GM12878 (cell line): ENCODE measurements around the gene DGKE. TPM values are rescaled to one million over a fixed set of nuclear protein-coding genes. Genes with fewer than 3 reads are reported as not detected.
A peak's percentile ranks its signal among the peaks of the same experiment; 100 is the strongest.

ENCODE experiments used
- ATAC-seq: fragments of 200-7000 bp; cut with Tn5 transposase; 3 replicates; pipeline ENCODE4 v1.9.1; 2020; ENCODE audit warnings: mild to moderate bottlenecking, moderate library complexity
- BruUV-seq: library from RNA; stranded (reverse); fragments of 400-500 nt; replicated peaks from 2 replicates; lab custom pipeline; 2021; lab: Mats Ljungman, UMichigan
- CTCF ChIA-PET: fragments of 300-600 bp; sonication (Branson Sonifier 250); formaldehyde crosslinking; extraction: SDS; loops from one replicate; lab custom pipeline; 2021; ENCODE audit warnings: inconsistent platforms; lab: Yijun Ruan, JAX
- POLR2A ChIA-PET: fragments of 350-600 bp; formaldehyde crosslinking; extraction: SDS; loops from one replicate; lab custom pipeline; 2021; ENCODE audit warnings: inconsistent platforms; lab: Charles Lee
- RAD21 ChIA-PET: fragments of 300-600 bp; sonication (Branson Sonifier 250); formaldehyde crosslinking; loops from one replicate; lab custom pipeline; 2023; ENCODE audit warnings: antibody characterized with exemption; ENCODE audit not compliant: unreplicated experiment; lab: Charles Lee
- SMC1A ChIA-PET: fragments of 300-600 bp; sonication (Branson Sonifier 250); formaldehyde crosslinking; loops from one replicate; lab custom pipeline; 2023; ENCODE audit not compliant: unreplicated experiment, uncharacterized antibody; lab: Charles Lee
- DNase-seq: peaks from one replicate; pipeline ENCODE4 v3.0.0-alpha.2; 2011; ENCODE audit warnings: low read depth, low spot score
- FAIRE-seq: peaks from 3 replicates; lab custom pipeline; 2011; peaks lifted over from hg19 to GRCh38; lab: Jason Lieb, UNC
- H2AFZ ChIP-seq: 2 replicates; pipeline ENCODE4 v1.6.0; 2011; ENCODE audit warnings: low read depth, low read length, control low read depth; ENCODE audit not compliant: control insufficient read depth
- H3K27ac ChIP-seq: 2 replicates; pipeline ENCODE4 v1.5.1; 2011; ENCODE audit warnings: control low read depth; ENCODE audit not compliant: control insufficient read depth, insufficient read depth
- H3K27me3 ChIP-seq, 2 experiments: replicated peaks in 1 of 2; 2 replicates each; pipeline versions ENCODE4 v1.6.0 to v1.6.1; 2011; ENCODE audit warnings: low read length in 1 of 2; ENCODE audit not compliant: control insufficient read depth in 2 of 2, insufficient read depth in 2 of 2
- H3K36me3 ChIP-seq, 2 experiments: 2 replicates each; pipeline ENCODE4 v1.5.1; 2011; ENCODE audit warnings: low read length in 1 of 2; ENCODE audit not compliant: control insufficient read depth in 2 of 2, insufficient read depth in 2 of 2
- H3K4me1 ChIP-seq: 2 replicates; pipeline ENCODE4 v1.6.1; 2011; ENCODE audit warnings: mild to moderate bottlenecking, low read length, moderate library complexity, mixed read lengths; ENCODE audit not compliant: control insufficient read depth, insufficient read depth
- H3K4me2 ChIP-seq: 2 replicates; pipeline ENCODE4 v1.6.0; 2011; ENCODE audit warnings: control low read depth; ENCODE audit not compliant: control insufficient read depth, insufficient read depth
- H3K4me3 ChIP-seq: fragments of 200-600 bp; sonication (generic); 2 replicates; pipeline ENCODE4 v1.5.1; 2016
- H3K79me2 ChIP-seq: 2 replicates; pipeline ENCODE4 v1.6.0; 2011; ENCODE audit warnings: low read length; ENCODE audit not compliant: control insufficient read depth, insufficient read depth
- H3K9ac ChIP-seq: 2 replicates; pipeline ENCODE4 v1.8.0; 2011; ENCODE audit warnings: low read length, control low read depth, mixed read lengths; ENCODE audit not compliant: control insufficient read depth, insufficient read depth
- H3K9me3 ChIP-seq: replicated peaks from 3 replicates; pipeline ENCODE4 v1.5.1; 2011; ENCODE audit warnings: mild to moderate bottlenecking, low read length; ENCODE audit not compliant: control insufficient read depth, insufficient read depth
- H4K20me1 ChIP-seq: 2 replicates; pipeline ENCODE4 v1.6.0; 2011; ENCODE audit not compliant: control insufficient read depth, insufficient read depth
- ATF2 ChIP-seq: IDR thresholded peaks from 2 replicates; pipeline ENCODE4 v1.6.1; 2012; ENCODE audit warnings: low read length, inconsistent platforms
- CHD1 ChIP-seq: IDR thresholded peaks from 2 replicates; pipeline ENCODE4 v1.6.1; 2012; ENCODE audit warnings: low read depth, low read length, improper control_type of control experiment
- CREM ChIP-seq: IDR thresholded peaks from 2 replicates; pipeline ENCODE4 v1.6.1; 2014; ENCODE audit warnings: antibody characterized with exemption, low read depth
- EP300 ChIP-seq, 2 experiments: fragments of 150-350 bp in 1 of 2; IDR thresholded peaks; 2 replicates each; pipeline ENCODE4 v1.6.1; 2011 to 2012; ENCODE audit warnings: low read depth in 2 of 2, low read length in 2 of 2, borderline replicate concordance in 1 of 2, improper control_type of control experiment in 1 of 2, inconsistent platforms in 1 of 2; ENCODE audit not compliant: control insufficient read depth in 1 of 2
- FOS ChIP-seq: IDR thresholded peaks from 3 replicates; pipeline ENCODE4 v1.6.1; 2011; ENCODE audit warnings: borderline replicate concordance; ENCODE audit not compliant: insufficient read length; ENCODE audit errors: extremely low read depth
- KAT2A ChIP-seq: conservative IDR thresholded peaks from 2 replicates; pipeline ENCODE4 v1.6.1; 2011; ENCODE audit warnings: low read depth, low read length; ENCODE audit not compliant: control insufficient read depth
- NFIC ChIP-seq: IDR thresholded peaks from 2 replicates; pipeline ENCODE4 v1.6.1; 2012; ENCODE audit warnings: low read depth, mild to moderate bottlenecking, inconsistent platforms, low read length, moderate library complexity
- POU2F2 ChIP-seq: IDR thresholded peaks from 3 replicates; pipeline ENCODE4 v1.6.1; 2011; ENCODE audit warnings: low read depth, mild to moderate bottlenecking, low read length, borderline replicate concordance
- RBBP5 ChIP-seq: fragments of 200-600 bp; sonication (generic); conservative IDR thresholded peaks from 2 replicates; pipeline ENCODE4 v1.6.1; 2016
- SKIL ChIP-seq: fragments of 450-650 bp; IDR thresholded peaks from 2 replicates; pipeline ENCODE4 v1.6.1; 2017; ENCODE audit warnings: mild to moderate bottlenecking, low read depth, inconsistent platforms; ENCODE audit not compliant: poor library complexity, severe bottlenecking
- SPI1 ChIP-seq: IDR thresholded peaks from 2 replicates; pipeline ENCODE4 v1.6.1; 2011; ENCODE audit warnings: low read depth, mild to moderate bottlenecking, low read length, moderate library complexity, borderline replicate concordance; ENCODE audit not compliant: insufficient read depth
- TARDBP ChIP-seq: IDR thresholded peaks from 2 replicates; pipeline ENCODE4 v1.6.1; 2016; ENCODE audit warnings: borderline replicate concordance
- ZBED1 ChIP-seq: IDR thresholded peaks from 2 replicates; pipeline ENCODE4 v1.6.1; 2016; ENCODE audit warnings: borderline replicate concordance
- ZNF384 ChIP-seq: IDR thresholded peaks from 2 replicates; pipeline ENCODE4 v1.6.1; 2012; ENCODE audit warnings: low read depth, mild to moderate bottlenecking, low read length, improper control_type of control experiment, borderline replicate concordance
- ZNF592 ChIP-seq: fragments of 450-650 bp; IDR thresholded peaks from 2 replicates; pipeline ENCODE4 v1.6.1; 2017; ENCODE audit warnings: mild to moderate bottlenecking, moderate library complexity
- WGBS: methylation state at CpG from one replicate; pipeline ENCODE4 v1.1.6; 2016; ENCODE audit warnings: low lambda C conversion rate; ENCODE audit not compliant: insufficient replicate concordance, insufficient coverage; ENCODE audit errors: missing lambda C conversion rate; 5-methylcytosine and 5-hydroxymethylcytosine counted together
- in situ Hi-C: fragments of 300-500 bp; cut with MboI; formaldehyde crosslinking; loops from 9 replicates; pipeline ENCODE4 v1.14.3; 2018; ENCODE audit warnings: mixed read lengths
- intact Hi-C: fragments of 100-400 bp; cut with micrococcal nuclease; formaldehyde crosslinking; loops from one replicate; pipeline ENCODE4 v1.14.2; 2022; ENCODE audit not compliant: unreplicated experiment
- polyA plus RNA-seq, 11 experiments: library from polyadenylated mRNA; depleted of rRNA in 4 of 11; unstranded in 6 of 11; stranded (reverse) in 5 of 11; fragments of >200 nt; fragmentation: Nextera tagmentation in 4 of 11; fragmentation: Illumina TruSeq in 1 of 11; extraction: Ambion mirVana in 4 of 11; extraction: Trizol in 1 of 11; gene quantifications; 1 replicate in 1 of 11; 2 replicates in 10 of 11; pipeline versions ENCODE4 v1.2.1 to v1.2.3, GENCODE V29; 2011 to 2016; ENCODE audit warnings: inconsistent platforms in 2 of 11, missing spikeins in 2 of 11, low read depth in 1 of 11
- total RNA-seq, 4 experiments: library from RNA; depleted of rRNA in 3 of 4; stranded (reverse); fragments of >200 nt in 3 of 4; fragmentation: Illumina TruSeq in 1 of 4; extraction: Trizol in 1 of 4; gene quantifications; 2 replicates each; pipeline versions ENCODE4 v1.2.1 to v1.2.3, GENCODE V29; 2013 to 2021

The DGKE gene
- total and polyA plus RNA-seq, 10 of the 15 experiments (the other 5 are each of a cell fraction or from before 2014, with no cell fraction given) = 2.8 to 18.0 (median 11.6) TPM

DNA sequence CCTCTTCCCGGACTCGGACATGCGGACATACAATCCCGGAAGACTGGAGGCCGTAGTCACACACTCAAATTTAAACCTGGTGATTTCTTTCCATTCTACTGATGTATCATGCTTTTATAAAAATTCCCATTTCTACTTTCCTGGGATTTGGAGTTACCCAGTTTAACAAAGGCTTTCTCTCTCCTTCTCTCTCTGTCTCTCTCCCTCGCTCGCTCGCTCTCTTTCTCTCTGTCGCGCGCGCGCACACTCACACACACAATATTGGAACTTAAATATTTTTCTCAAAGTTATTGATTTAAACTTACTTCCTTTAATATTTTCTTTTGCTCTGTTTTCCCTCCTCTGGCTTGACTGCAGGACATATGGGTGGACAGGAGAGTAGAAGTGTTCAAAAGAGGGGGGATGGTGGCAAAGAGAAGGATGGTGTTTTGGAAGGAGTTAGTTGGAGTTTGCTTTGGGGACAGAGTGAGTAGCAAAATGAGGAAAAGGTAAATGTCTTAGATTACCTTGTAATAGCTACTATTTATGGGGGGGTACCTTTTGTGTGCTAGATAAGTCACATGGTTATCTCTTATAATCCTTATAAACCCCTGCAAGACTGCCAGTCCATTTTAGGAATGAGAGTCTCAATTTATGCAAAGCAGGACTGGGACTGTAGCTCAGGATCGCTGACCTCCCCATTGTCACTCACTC is 80.8 kb downstream of the DGKE start:
- 2% methylated on average over 14 of the region's 14 CpGs for WGBS
- SMC1A ChIA-PET = interaction anchor here (1.0 to 1.7 kb wide), 6 partner anchors 54 to 95 kb away, joined by 3 to 8 read pairs (median 3); no protein-coding TSS in a partner anchor
- in situ Hi-C loops = no loop called here
- BruUV-seq = no TSS peak
- CTCF ChIA-PET = interaction anchor here (1.5 kb wide), 2 partner anchors 18 to 73 kb away, joined by 3 to 5 read pairs; no protein-coding TSS in a partner anchor
- Histone ChIP-seq H3K4me1 (peaks cover 12% of the 10 kb centered on the region), H3K36me3 (peaks cover 0 to 4% of the 10 kb centered on the region in 2 experiments; a peak in 1 of 4 replicates), H3K4me2 (peak overlapping the region; percentile 92), H2AFZ (peak overlapping the region; percentile 79), H3K27me3 (no peaks in the 10 kb centered on the region), H3K4me3 (peak overlapping the region; percentile 98), H3K9me3 (no peaks in the 10 kb centered on the region; the same call in 2 of the 3 replicates), H3K9ac (peak overlapping the region; percentile 79), H3K79me2 (peaks cover 53% of the 10 kb centered on the region), H3K27ac (peak overlapping the region; percentile 86), H4K20me1 (peaks cover 15% of the 10 kb centered on the region)
- POLR2A ChIA-PET = interaction anchor here (1.1 to 1.2 kb wide), 3 partner anchors 15 to 81 kb away, joined by 4 to 8 read pairs (median 4); partner anchors contain the start of genes C17orf67 and DGKE
- DNase-seq (no peak), FAIRE-seq (no peak), ATAC-seq (no peak)
- intact Hi-C loops = no loop called here
- RAD21 ChIA-PET = interaction anchor here (0.6 to 1.2 kb wide), 4 partner anchors 10 to 93 kb away, joined by 3 to 7 read pairs (median 6); no protein-coding TSS in a partner anchor
- TF ChIP-seq ZBED1 = no peak
- no peak for TF ChIP-seq FOS
- no peak for TF ChIP-seq EP300 (IDR thresholded peaks at IDR 0.05; ENCODE audit: borderline replicate concordance in 1 of 2, control insufficient read depth in 1 of 2, low read depth in 2 of 2, low read length in 2 of 2)
- 0 out of 2 replicates have a peak, but pooled peaks have one; percentile 15 for TF ChIP-seq NFIC
- no peak for TF ChIP-seq ZNF384
- no peak for TF ChIP-seq KAT2A
- TF ChIP-seq CREM = no peak
- TF ChIP-seq POU2F2 = peak; percentile 28; the same call in 1 of the 3 replicates
- no peak for TF ChIP-seq TARDBP
- no peak for TF ChIP-seq SKIL
- 0 out of 2 replicates have a peak, but pooled peaks have one; percentile 61 for TF ChIP-seq CHD1
- no peak for TF ChIP-seq SPI1
- TF ChIP-seq ATF2 = no peak
- TF ChIP-seq RBBP5 = no peak
- TF ChIP-seq ZNF592 = no peak
